Transverse colon (tissue), 4 donors: ENCODE results near the gene ME3.

Source experiments
- POLR2A ChIP-seq: fragments of 450-650 bp; IDR thresholded peaks from one replicate; pipeline ENCODE4 v1.6.1; 2016; ENCODE audit warnings: antibody characterized with exemption, mild to moderate bottlenecking, moderate library complexity
- POLR2AphosphoS5 ChIP-seq, 3 donors: sonication (generic); formaldehyde crosslinking; IDR thresholded peaks; one replicate each; pipeline ENCODE4 v1.6.1; 2016; ENCODE audit warnings: antibody characterized with exemption in 3 of 3
- TF ChIP-seq, protein P1 (sequence below), 5 experiments: fragments of 200-600 bp in 3 of 5; fragments of 450-650 bp in 2 of 5; sonication (generic) in 3 of 5; IDR thresholded peaks; 1 replicate in 2 of 5; 2 replicates in 3 of 5; pipeline ENCODE4 v1.5.1; 2016 to 2017; ENCODE audit warnings: antibody characterized with exemption in 5 of 5, inconsistent platforms in 3 of 5, mild to moderate bottlenecking in 2 of 5, moderate library complexity in 1 of 5

DNA sequence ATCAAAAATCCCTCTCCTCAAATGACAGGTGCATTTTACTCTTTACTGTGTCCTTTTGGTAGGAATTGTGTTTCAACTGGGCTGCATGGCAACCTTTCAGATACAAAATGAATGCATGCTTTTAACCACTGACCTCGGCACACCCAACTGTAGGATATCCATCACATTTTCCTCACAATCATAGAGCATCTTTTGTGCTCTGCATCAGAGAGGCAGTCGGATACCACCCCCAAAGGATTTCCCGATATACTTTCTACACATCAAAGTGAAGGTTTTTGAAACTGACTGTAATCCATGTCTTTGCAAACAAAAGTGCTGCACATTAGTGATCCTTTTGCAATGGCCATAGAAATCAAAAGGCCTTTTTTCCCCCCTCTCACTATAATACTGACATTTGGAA is 9.1 kb downstream of the ME3 start:
- TF ChIP-seq, protein P1, sequence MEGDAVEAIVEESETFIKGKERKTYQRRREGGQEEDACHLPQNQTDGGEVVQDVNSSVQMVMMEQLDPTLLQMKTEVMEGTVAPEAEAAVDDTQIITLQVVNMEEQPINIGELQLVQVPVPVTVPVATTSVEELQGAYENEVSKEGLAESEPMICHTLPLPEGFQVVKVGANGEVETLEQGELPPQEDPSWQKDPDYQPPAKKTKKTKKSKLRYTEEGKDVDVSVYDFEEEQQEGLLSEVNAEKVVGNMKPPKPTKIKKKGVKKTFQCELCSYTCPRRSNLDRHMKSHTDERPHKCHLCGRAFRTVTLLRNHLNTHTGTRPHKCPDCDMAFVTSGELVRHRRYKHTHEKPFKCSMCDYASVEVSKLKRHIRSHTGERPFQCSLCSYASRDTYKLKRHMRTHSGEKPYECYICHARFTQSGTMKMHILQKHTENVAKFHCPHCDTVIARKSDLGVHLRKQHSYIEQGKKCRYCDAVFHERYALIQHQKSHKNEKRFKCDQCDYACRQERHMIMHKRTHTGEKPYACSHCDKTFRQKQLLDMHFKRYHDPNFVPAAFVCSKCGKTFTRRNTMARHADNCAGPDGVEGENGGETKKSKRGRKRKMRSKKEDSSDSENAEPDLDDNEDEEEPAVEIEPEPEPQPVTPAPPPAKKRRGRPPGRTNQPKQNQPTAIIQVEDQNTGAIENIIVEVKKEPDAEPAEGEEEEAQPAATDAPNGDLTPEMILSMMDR (IDR thresholded peaks at IDR 0.05), result no peak
- TF ChIP-seq POLR2AphosphoS5 (IDR thresholded peaks at IDR 0.05) (no peak), POLR2A (no peak)
